Right lobe of liver (tissue), 6 donors: Measurements from ENCODE around the gene CDH13. TPM values are rescaled to one million over a fixed set of nuclear protein-coding genes. Genes with fewer than 3 reads are reported as not detected.

Source experiments
- ATAC-seq, 4 donors: fragments of 200-7000 bp; cut with Tn5 transposase; one replicate each; pipeline ENCODE4 v1.9.1; 2020; ENCODE audit warnings: mild to moderate bottlenecking in 4 of 4, moderate library complexity in 4 of 4
- DNase-seq, 3 donors: peaks; one replicate each; pipeline ENCODE4 v3.0.0-alpha.2; 2020
- H3K27ac ChIP-seq, 3 donors: fragments of 200-600 bp; one replicate each; pipeline ENCODE4 v1.8.0; 2022
- H3K27me3 ChIP-seq, 2 donors: fragments of 200-600 bp; one replicate each; pipeline ENCODE4 v1.8.0; 2022
- H3K36me3 ChIP-seq, 4 donors: fragments of 200-600 bp; sonication (generic) in 1 of 4; one replicate each; pipeline versions ENCODE4 v1.5.1 to v1.8.0; 2017 to 2022; ENCODE audit warnings: control low read depth in 1 of 4
- H3K4me1 ChIP-seq, 4 donors: fragments of 200-600 bp; sonication (generic) in 1 of 4; one replicate each; pipeline versions ENCODE4 v1.5.1 to v1.8.0; 2017 to 2022; ENCODE audit warnings: control low read depth in 1 of 4
- H3K4me3 ChIP-seq, 3 donors: fragments of 200-600 bp; one replicate each; pipeline ENCODE4 v1.8.0; 2022
- H3K9me3 ChIP-seq, 4 donors: fragments of 200-600 bp; sonication (generic) in 1 of 4; one replicate each; pipeline versions ENCODE4 v1.5.1 to v1.8.0; 2017 to 2022; ENCODE audit warnings: control low read depth in 1 of 4
- POLR2A ChIP-seq: fragments of 450-650 bp; IDR thresholded peaks from one replicate; pipeline ENCODE4 v1.6.1; 2017; ENCODE audit warnings: antibody characterized with exemption, mild to moderate bottlenecking
- WGBS: methylation state at CpG from one replicate; pipeline ENCODE4 v1.1.6; 2018; ENCODE audit warnings: low coverage, low lambda C conversion rate; ENCODE audit not compliant: insufficient coverage; ENCODE audit errors: missing lambda C conversion rate; 5-methylcytosine and 5-hydroxymethylcytosine counted together
- intact Hi-C, 2 donors: fragments of 100-400 bp; cut with DNase I; formaldehyde crosslinking; loops; one replicate each; pipeline versions ENCODE4 v1.11.2 to v1.14.1; 2022
- total RNA-seq, 6 experiments: library from RNA; depleted of rRNA in 2 of 6; stranded (reverse); fragments of >200 nt in 2 of 6; fragmentation: NEBNext Ultra II Directional in 3 of 6; extraction: Animal tissue kit (Norgen Biotek cat#: 25700) in 3 of 6; gene quantifications; one replicate each; pipeline versions ENCODE4 v1.1.0 to v1.2.4, GENCODE V29; 2016 to 2023
- TF ChIP-seq, protein P1 (sequence below), 4 donors: fragments of 200-600 bp in 3 of 4; fragments of 450-650 bp in 1 of 4; IDR thresholded peaks; one replicate each; pipeline versions ENCODE4 v1.5.1 to v1.8.0; 2016 to 2022; ENCODE audit warnings: antibody characterized with exemption in 4 of 4, mild to moderate bottlenecking in 2 of 4
- donor health status: DM: no; HTN: yes; CAD: no.
- donor health status: DM: no; HTN: no; CAD: no.
- donor health status: DM: no; HTN: no; CAD: no.
- donor health status: DM: no; HTN: yes; CAD: no.
- donor health status: DM: no; HTN: yes; CAD: no.

CDH13 gene
- total RNA-seq, 6 experiments from 2014 or later = 0.13 to 4.6 (median 0.49) TPM

DNA sequence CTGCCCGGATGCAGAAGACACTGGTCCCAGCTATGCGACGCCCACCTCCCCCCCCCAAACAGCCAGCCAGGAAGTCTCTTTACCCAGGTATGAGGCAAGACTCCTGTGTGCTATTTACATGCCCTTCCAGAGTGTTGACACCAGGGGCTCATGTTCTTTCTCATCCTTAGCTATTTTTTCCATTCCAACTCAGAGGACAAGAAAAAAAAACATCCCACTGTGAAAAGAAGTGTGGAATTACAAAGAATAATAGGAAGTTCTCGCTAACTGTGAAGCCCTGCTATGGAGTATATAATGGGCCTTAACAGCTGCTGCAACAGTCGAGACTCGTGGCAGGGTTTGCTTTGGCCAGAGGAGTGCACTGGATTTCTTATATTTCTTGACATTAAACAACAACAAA lies 584.9 kb downstream of the CDH13 start:
- Histone ChIP-seq H3K36me3 (no peaks in the 10 kb centered on the region), H3K4me3 (no peak overlapping the region), H3K9me3 (no peaks in the 10 kb centered on the region), H3K27ac (no peak overlapping the region), H3K27me3 (no peaks in the 10 kb centered on the region), H3K4me1 (no peaks in the 10 kb centered on the region)
- DNase-seq = no peak
- intact Hi-C loops = no loop called here
- no peak for TF ChIP-seq POLR2A
- TF ChIP-seq, protein P1, sequence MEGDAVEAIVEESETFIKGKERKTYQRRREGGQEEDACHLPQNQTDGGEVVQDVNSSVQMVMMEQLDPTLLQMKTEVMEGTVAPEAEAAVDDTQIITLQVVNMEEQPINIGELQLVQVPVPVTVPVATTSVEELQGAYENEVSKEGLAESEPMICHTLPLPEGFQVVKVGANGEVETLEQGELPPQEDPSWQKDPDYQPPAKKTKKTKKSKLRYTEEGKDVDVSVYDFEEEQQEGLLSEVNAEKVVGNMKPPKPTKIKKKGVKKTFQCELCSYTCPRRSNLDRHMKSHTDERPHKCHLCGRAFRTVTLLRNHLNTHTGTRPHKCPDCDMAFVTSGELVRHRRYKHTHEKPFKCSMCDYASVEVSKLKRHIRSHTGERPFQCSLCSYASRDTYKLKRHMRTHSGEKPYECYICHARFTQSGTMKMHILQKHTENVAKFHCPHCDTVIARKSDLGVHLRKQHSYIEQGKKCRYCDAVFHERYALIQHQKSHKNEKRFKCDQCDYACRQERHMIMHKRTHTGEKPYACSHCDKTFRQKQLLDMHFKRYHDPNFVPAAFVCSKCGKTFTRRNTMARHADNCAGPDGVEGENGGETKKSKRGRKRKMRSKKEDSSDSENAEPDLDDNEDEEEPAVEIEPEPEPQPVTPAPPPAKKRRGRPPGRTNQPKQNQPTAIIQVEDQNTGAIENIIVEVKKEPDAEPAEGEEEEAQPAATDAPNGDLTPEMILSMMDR (IDR thresholded peaks at IDR 0.05) = no peak
- 63% methylated on average over 4 of the region's 6 CpGs for WGBS
- ATAC-seq = no peak

DNA sequence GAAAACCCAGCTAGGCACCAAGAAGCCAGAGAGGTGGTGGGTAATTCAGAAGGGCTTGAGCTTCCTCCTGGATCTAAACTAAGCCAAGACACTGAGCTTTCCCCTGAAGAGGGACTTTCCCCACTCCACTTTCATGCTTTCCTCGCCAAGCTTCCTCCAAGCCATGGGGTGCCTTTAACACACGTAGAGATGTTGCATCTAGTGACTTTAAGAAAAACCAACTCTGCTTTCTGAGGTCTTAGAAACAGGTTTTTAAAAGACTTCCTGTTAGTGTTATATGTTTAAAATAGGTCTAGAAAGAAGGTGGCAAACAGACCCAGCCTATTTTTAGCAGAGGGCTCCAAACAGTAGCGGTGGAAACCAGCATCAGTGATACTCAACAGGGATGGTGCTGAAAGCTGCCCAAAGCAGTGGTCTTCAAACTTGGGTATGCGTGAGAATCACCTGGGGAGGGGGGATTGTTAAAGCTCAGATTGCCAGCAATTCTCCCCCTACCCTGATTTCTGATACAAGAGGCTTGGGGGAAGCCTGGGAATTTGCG lies 585.6 kb downstream of the CDH13 start:
- H3K4me1 ChIP-seq = no peaks in the 10 kb centered on the region
- TF ChIP-seq, protein P1 (IDR thresholded peaks at IDR 0.05) = no peak
- no peak for TF ChIP-seq POLR2A
- no peaks in the 10 kb centered on the region for H3K36me3 ChIP-seq
- no peaks in the 10 kb centered on the region for H3K27me3 ChIP-seq
- intact Hi-C loops = no loop called here
- no peak overlapping the region for H3K27ac ChIP-seq
- 41% methylated on average over 4 of the region's 5 CpGs for WGBS
- DNase-seq (no peak), ATAC-seq (no peak)
- no peaks in the 10 kb centered on the region for H3K9me3 ChIP-seq
- no peak overlapping the region for H3K4me3 ChIP-seq

DNA sequence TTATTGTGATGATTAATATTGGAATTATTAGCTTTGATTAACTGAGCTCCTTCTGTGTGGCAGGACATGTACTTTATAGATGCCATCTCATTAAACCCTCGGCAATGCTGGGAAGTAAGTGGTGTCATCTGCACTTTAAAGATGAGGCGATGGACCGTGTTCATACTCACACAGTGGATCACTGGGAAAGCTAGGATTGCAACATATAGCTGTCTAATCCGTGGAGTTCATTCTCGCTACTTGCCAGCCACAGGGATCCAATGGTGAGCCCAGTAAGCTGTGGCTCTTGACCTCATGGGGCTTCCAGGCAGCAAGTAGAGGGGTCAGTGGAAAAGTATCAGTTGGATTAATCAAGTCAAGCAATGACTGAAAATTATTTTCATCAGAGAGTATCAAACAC lies 587.9 kb downstream of the CDH13 start:
- no peaks in the 10 kb centered on the region for H3K9me3 ChIP-seq
- no peaks in the 10 kb centered on the region for H3K27me3 ChIP-seq
- no peaks in the 10 kb centered on the region for H3K4me1 ChIP-seq
- ATAC-seq (no peak), DNase-seq (no peak)
- WGBS = 61% methylated on average over 5 of the region's 5 CpGs
- no peak for TF ChIP-seq POLR2A
- TF ChIP-seq, protein P1 (IDR thresholded peaks at IDR 0.05) = no peak
- no peak overlapping the region for H3K4me3 ChIP-seq
- no peaks in the 10 kb centered on the region for H3K36me3 ChIP-seq
- intact Hi-C loops = no loop called here
- no peak overlapping the region for H3K27ac ChIP-seq

DNA sequence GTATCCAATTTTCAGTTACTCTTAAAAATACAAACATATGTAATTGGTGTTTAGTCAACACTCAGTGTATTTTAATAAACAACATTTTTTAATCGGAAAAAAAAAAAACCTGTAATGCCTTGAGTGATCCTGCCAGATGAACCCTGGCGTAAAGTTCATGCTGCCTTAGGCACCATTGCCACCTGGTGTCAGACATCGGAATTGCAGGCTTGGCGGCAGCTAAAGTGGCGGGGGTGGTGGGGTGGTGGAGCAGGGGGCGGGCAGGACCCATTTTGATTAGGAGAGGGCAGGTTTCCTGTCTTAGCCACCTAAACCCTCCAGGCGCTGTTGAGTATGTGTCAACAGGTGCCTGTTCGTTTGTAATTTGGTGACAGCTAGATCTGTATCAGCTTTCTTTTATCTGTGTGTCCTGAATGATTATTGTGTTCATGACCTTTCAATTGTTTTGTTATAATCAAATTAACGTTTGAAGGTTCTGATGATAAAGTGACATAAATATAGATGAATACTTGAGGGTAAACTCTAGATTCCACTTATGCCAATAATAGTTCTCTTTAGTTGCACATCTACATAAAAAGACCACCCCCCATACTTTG lies 588.7 kb downstream of the CDH13 start:
- 8% methylated on average over 9 of the region's 9 CpGs for WGBS
- intact Hi-C loops = no loop called here
- Histone ChIP-seq H3K9me3 (no peaks in the 10 kb centered on the region), H3K4me3 (no peak overlapping the region), H3K36me3 (no peaks in the 10 kb centered on the region), H3K27me3 (no peaks in the 10 kb centered on the region), H3K4me1 (no peaks in the 10 kb centered on the region), H3K27ac (no peak overlapping the region)
- DNase-seq = peak in 1 of 3 donors; percentile 23
- TF ChIP-seq, protein P1 (IDR thresholded peaks at IDR 0.05) = peak; percentile 37 to 74 (median 55)
- no peak for TF ChIP-seq POLR2A
- ATAC-seq = peak; percentile 27 to 69 (median 54)
